Parathyroid adenoma (tissue), 2 donors: Measurements from ENCODE around the gene ATP6V1F.

ENCODE experiments used
- H2AFZ ChIP-seq: fragments of 300-600 bp; sonication (generic); one replicate; pipeline ENCODE4 v1.7.0; 2017; ENCODE audit warnings: antibody characterized with exemption, mild to moderate bottlenecking
- H3K27ac ChIP-seq: fragments of 300-600 bp; sonication (generic); one replicate; pipeline ENCODE4 v1.7.0; 2017
- H3K27me3 ChIP-seq: fragments of 300-600 bp; sonication (generic); one replicate; pipeline ENCODE4 v1.7.0; 2017; ENCODE audit warnings: low read length; ENCODE audit not compliant: control insufficient read depth, insufficient read depth
- H3K36me3 ChIP-seq: fragments of 300-600 bp; sonication (generic); one replicate; pipeline ENCODE4 v1.7.0; 2017; ENCODE audit warnings: low read length; ENCODE audit not compliant: control insufficient read depth, insufficient read depth
- H3K4me1 ChIP-seq: fragments of 300-600 bp; sonication (generic); one replicate; pipeline ENCODE4 v1.7.0; 2017; ENCODE audit warnings: control low read depth
- H3K4me2 ChIP-seq: fragments of 300-600 bp; sonication (generic); one replicate; pipeline ENCODE4 v1.7.0; 2017; ENCODE audit warnings: low read length
- H3K4me3 ChIP-seq: fragments of 300-600 bp; sonication (generic); one replicate; pipeline ENCODE4 v1.7.0; 2017; ENCODE audit warnings: low read depth, low read length
- H3K79me2 ChIP-seq: fragments of 300-600 bp; sonication (generic); one replicate; pipeline ENCODE4 v1.7.0; 2017; ENCODE audit warnings: control low read depth
- H3K9ac ChIP-seq: fragments of 300-600 bp; sonication (generic); one replicate; pipeline ENCODE4 v1.7.0; 2017; ENCODE audit warnings: mild to moderate bottlenecking
- H3K9me3 ChIP-seq: fragments of 300-600 bp; sonication (generic); one replicate; pipeline ENCODE4 v1.7.0; 2017; ENCODE audit warnings: low read length; ENCODE audit not compliant: control insufficient read depth
- TF ChIP-seq, protein P1 (sequence below): fragments of 300-600 bp; sonication (generic); IDR thresholded peaks from one replicate; pipeline ENCODE4 v1.7.0; 2017; ENCODE audit warnings: antibody characterized with exemption, mild to moderate bottlenecking
- donor health status: primary hyperparathyroidism.

ATP6V1F gene

DNA sequence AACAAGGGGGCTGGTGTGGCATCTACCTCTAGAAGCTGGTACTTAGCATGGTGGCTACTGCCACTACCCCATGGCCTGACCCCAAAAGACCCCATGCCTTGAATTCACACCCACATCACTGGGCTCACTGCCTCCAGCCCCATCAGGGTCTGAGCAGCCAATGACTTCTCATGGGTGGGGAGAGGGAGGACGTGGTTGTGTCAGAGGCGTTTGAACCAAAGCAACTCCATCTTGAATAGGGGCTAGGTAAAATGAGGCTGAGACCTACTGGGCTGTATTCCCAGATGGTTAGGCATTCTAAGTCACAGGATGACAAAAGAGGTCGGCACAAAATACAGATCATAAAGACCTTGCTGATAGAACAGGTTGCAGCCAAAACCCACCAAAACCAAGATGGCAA, 32.7 kb downstream of the ATP6V1F start:
- Histone ChIP-seq H3K9ac (no peak overlapping the region), H3K4me2 (no peak overlapping the region), H3K9me3 (no peaks in the 10 kb centered on the region), H3K4me1 (no peaks in the 10 kb centered on the region), H3K27me3 (no peaks in the 10 kb centered on the region), H3K36me3 (no peaks in the 10 kb centered on the region), H3K27ac (no peak overlapping the region), H2AFZ (no peak overlapping the region), H3K4me3 (no peak overlapping the region), H3K79me2 (no peaks in the 10 kb centered on the region)
- TF ChIP-seq, protein P1, sequence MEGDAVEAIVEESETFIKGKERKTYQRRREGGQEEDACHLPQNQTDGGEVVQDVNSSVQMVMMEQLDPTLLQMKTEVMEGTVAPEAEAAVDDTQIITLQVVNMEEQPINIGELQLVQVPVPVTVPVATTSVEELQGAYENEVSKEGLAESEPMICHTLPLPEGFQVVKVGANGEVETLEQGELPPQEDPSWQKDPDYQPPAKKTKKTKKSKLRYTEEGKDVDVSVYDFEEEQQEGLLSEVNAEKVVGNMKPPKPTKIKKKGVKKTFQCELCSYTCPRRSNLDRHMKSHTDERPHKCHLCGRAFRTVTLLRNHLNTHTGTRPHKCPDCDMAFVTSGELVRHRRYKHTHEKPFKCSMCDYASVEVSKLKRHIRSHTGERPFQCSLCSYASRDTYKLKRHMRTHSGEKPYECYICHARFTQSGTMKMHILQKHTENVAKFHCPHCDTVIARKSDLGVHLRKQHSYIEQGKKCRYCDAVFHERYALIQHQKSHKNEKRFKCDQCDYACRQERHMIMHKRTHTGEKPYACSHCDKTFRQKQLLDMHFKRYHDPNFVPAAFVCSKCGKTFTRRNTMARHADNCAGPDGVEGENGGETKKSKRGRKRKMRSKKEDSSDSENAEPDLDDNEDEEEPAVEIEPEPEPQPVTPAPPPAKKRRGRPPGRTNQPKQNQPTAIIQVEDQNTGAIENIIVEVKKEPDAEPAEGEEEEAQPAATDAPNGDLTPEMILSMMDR, result no peak

DNA sequence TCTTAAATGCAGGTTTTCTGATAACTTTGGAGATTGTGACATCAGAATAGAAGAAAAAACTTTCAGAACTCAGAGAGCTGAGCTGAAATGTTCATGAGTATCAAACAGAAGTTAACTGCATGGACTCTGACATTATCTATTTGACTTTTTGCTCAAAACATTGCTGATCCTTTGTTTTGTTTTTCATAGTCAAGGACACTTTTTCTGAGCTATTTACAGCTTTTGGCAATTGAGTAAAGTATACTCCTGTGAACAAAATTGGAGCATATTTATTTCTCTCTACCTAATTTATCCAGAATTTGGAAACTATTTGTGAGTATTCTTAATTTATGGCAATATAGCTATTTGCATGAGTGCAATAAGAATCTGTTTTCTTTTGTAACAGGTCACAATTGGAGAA, 36.7 kb downstream of the ATP6V1F start:
- H2AFZ ChIP-seq, result no peak overlapping the region
- no peaks in the 10 kb centered on the region for H3K36me3 ChIP-seq
- H3K4me2 ChIP-seq, result no peak overlapping the region
- TF ChIP-seq, protein P1, result no peak
- H3K9ac ChIP-seq, result no peak overlapping the region
- H3K27me3 ChIP-seq, result no peaks in the 10 kb centered on the region
- H3K79me2 ChIP-seq, result no peaks in the 10 kb centered on the region
- H3K4me3 ChIP-seq, result no peak overlapping the region
- no peak overlapping the region for H3K27ac ChIP-seq
- H3K9me3 ChIP-seq, result no peaks in the 10 kb centered on the region
- no peaks in the 10 kb centered on the region for H3K4me1 ChIP-seq

DNA sequence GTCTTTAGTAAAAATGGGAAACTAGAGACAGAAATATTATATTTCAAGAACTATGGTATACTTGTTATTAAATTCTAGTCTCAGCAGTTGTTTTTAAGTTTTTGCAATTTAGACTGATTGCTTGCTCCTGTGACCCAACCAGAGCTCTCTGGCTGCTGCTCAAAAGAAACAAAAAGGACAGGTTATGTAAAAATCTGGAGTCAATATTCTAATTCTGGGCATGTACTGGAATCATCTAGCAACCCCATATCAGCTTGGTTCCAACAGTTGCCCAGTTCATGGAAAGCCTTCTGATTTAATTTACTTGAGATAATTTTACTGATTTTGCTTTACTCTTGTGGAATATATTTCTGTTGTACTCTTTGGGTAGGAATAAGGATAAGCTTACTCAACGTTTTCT, 37.6 kb downstream of the ATP6V1F start:
- no peaks in the 10 kb centered on the region for H3K36me3 ChIP-seq
- TF ChIP-seq, protein P1, result no peak

DNA sequence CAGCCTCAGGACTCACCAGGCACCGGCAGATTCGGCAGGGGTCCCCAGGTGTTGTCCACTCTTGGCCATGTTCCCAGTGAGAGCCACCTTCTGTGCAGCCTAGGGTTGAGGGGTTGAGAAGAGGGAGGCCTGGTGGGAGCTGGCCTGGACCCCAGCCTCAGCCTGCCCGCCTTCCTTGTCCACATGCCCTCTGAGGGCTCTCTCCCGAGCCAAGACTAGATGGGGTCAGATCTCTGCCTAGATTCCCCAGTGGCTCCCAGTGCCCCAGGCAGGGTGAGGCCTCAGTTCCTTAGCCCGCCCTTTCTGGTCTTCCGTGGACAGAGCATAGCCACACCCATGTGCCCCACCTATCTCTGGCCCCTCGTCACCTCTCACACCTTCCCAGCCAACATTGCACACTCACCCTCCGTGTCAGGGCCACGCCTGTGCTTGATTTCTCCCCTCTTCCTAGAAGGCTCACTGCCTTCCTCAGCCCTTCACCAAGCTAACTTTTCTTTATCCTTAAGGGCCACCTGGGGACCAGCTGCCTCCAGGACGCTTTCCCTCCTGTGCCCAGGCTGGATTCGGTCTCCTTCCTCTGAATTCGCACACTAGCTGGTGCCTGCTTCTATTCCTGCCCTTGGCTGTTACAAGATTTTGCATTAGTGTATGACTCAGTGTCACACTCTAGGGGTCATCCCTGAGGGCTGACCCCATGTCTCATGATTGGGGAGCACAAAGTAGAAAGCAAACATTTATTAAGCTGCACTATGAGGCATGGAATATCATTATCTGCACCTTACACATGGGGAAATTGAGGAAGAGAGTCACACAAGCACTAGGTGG, 40.3 kb downstream of the ATP6V1F start:
- Histone ChIP-seq H3K9me3 (no peaks in the 10 kb centered on the region), H3K79me2 (no peaks in the 10 kb centered on the region), H2AFZ (no peak overlapping the region), H3K27me3 (no peaks in the 10 kb centered on the region), H3K4me2 (no peak overlapping the region), H3K36me3 (no peaks in the 10 kb centered on the region), H3K4me3 (no peak overlapping the region), H3K27ac (no peak overlapping the region), H3K9ac (no peak overlapping the region), H3K4me1 (no peaks in the 10 kb centered on the region)
- TF ChIP-seq, protein P1, result no peak

More for the DNA sequence above, 37.6 kb downstream of the ATP6V1F start:
- no peak overlapping the region for H3K4me2 ChIP-seq
- H3K27ac ChIP-seq, result no peak overlapping the region
- no peak overlapping the region for H3K4me3 ChIP-seq
- H3K9ac ChIP-seq, result no peak overlapping the region
- no peaks in the 10 kb centered on the region for H3K27me3 ChIP-seq
- H3K9me3 ChIP-seq, result no peaks in the 10 kb centered on the region
- H2AFZ ChIP-seq, result no peak overlapping the region
- H3K4me1 ChIP-seq, result no peaks in the 10 kb centered on the region
- no peaks in the 10 kb centered on the region for H3K79me2 ChIP-seq
